Right ventricle myocardium superior (tissue), 1 donor: ENCODE measurements around the gene ABCC10. TPM values are rescaled to one million over a fixed set of nuclear protein-coding genes. Genes with fewer than 3 reads are reported as not detected.
"Not testable (repeated sequence)": the region's sequence is repeated elsewhere in the genome, so short reads cannot be mapped to it uniquely, and the experiment has no call there.

Source experiments
- ATAC-seq: fragments of 200-7000 bp; cut with Tn5 transposase; one replicate; pipeline ENCODE4 v1.9.1; 2020; ENCODE audit warnings: mild to moderate bottlenecking; ENCODE audit not compliant: poor library complexity
- DNase-seq: peaks from one replicate; pipeline ENCODE4 v3.0.0-alpha.2; 2020
- intact Hi-C: fragments of 100-400 bp; cut with DNase I; formaldehyde crosslinking; loops from one replicate; pipeline ENCODE4 v1.11.2; 2022
- total RNA-seq: library from RNA; stranded (reverse); fragmentation: NEBNext Ultra II Directional; extraction: Animal tissue kit (Norgen Biotek cat#: 25700); gene quantifications from one replicate; pipeline ENCODE4 v1.2.1, GENCODE V29; 2021
- donor health status: DM: no; HTN: yes; CAD: no; lungs with severe emphysema.

Gene ABCC10
- total RNA-seq, 1 donor from 2014 or later: 9.8 TPM

- peak; percentile 45 for ATAC-seq
- intact Hi-C loops: no loop called here
- no peak for DNase-seq
These were observed 9.4 kb downstream of the ABCC10 start for GRCh38 chr6:43436577-43437282.

- intact Hi-C loops: no loop called here
- ATAC-seq (no peak), DNase-seq (no peak)
These were observed 10.4 kb downstream of the ABCC10 start for GRCh38 chr6:43437700-43438099.

DNA sequence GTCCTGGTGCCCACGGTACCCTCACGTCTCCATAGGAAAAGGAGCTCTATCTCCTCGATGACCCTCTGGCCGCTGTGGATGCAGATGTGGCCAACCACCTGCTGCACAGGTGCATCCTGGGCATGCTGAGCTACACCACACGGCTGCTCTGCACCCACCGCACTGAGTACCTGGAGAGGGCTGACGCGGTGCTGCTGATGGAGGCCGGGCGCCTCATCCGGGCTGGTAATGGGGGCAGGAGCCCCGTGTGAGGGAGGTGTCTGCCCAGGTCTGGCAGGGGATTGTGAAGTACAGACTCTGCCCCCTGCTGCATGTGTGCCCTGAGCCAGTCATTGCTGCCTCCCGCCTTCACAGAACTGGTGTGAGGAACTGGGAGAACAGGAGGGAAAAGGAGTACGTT, 15.6 kb downstream of the ABCC10 start:
- intact Hi-C loops: no loop called here
- ATAC-seq: no peak

DNA sequence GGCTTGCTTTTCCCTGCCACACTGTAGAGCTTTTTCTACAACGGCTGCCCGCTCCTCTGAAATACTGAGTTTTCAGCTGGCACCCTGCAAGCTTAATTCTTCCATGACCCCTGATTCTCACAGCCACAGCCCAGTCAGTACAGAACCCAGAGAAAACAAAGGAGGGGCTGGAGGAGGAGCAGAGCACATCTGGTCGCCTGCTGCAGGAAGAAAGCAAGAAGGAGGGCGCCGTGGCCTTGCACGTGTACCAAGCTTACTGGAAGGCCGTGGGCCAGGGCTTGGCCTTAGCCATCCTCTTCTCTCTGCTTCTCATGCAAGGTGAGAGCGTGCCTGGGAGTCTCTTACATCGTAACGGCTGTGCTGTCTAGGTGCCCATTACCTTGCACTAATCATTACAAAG, 16.7 kb downstream of the ABCC10 start:
- no peak for DNase-seq
- intact Hi-C loops: no loop called here

More for the DNA sequence above, 15.6 kb downstream of the ABCC10 start:
- no peak for DNase-seq

DNA sequence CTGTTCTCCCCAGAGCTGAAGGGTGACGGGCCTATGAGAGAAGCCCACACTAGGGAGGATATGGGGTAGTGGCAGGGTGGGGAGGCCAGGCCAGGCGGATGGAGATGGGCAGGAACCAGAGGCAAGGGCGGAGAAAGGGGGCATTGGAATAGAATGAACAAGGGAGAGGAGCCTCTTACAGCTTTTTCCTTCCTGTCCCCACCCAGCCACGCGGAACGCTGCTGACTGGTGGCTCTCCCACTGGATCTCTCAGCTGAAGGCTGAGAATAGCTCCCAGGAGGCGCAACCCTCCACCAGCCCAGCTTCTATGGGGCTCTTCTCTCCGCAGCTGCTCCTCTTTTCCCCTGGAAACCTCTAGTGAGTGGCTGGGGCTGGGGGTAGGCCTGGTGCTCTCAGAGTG, 17.2 kb downstream of the ABCC10 start:
- intact Hi-C loops: no loop called here
- DNase-seq (no peak), ATAC-seq (no peak)

More for the DNA sequence above, 16.7 kb downstream of the ABCC10 start:
- ATAC-seq: no peak

DNA sequence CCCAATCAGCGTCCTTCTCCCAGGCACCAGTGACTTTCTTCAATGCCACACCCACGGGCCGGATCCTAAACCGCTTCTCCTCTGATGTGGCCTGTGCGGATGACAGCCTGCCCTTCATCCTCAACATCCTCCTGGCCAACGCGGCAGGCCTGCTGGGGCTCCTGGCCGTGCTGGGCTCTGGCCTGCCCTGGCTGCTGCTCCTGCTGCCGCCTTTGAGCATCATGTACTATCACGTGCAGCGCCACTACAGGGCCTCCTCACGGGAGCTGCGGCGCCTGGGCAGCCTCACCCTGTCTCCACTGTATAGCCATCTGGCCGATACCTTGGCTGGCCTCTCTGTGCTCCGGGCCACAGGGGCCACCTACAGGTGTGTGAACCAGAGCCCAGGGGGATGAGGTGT, 18.2 kb downstream of the ABCC10 start:
- ATAC-seq: no peak
- intact Hi-C loops: no loop called here
- DNase-seq: no peak

DNA sequence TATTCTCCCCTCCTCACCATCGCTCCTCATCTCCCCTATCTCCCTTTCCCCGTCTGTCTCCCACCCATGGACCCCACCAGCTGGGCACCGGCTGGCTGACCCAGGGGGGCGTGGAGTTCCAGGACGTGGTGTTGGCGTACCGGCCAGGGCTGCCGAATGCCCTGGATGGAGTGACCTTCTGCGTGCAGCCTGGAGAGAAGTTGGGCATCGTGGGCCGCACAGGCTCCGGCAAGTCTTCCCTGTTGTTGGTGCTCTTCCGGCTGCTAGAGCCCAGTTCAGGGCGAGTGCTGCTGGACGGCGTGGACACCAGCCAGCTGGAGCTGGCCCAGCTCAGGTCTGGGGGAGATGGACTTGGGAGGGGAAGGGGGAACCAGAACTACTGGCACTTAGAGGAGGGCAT, 20.3 kb downstream of the ABCC10 start:
- ATAC-seq (no peak), DNase-seq (no peak)
- intact Hi-C loops: no loop called here

DNA sequence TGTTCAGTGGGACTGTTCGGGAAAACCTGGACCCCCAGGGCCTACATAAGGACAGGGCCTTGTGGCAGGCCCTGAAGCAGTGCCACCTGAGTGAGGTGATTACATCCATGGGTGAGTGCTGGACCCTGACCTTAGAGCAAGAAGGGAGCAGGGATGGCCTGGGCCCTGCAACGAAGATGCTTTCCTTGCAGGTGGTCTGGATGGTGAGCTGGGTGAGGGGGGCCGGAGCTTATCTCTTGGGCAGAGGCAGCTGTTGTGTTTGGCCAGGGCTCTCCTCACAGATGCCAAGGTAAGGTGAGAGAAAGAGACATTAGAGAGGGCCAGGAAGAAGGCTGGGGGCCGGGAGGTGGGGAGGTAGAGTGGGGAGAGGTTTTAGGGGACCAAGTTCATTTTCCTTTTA, 21.6 kb downstream of the ABCC10 start:
- DNase-seq: no peak
- no peak for ATAC-seq
- intact Hi-C loops: no loop called here

- ATAC-seq (no peak), DNase-seq (no peak)
- intact Hi-C loops: no loop called here
These were observed 23.4 kb downstream of the ABCC10 start for GRCh38 chr6:43450699-43451131.

DNA sequence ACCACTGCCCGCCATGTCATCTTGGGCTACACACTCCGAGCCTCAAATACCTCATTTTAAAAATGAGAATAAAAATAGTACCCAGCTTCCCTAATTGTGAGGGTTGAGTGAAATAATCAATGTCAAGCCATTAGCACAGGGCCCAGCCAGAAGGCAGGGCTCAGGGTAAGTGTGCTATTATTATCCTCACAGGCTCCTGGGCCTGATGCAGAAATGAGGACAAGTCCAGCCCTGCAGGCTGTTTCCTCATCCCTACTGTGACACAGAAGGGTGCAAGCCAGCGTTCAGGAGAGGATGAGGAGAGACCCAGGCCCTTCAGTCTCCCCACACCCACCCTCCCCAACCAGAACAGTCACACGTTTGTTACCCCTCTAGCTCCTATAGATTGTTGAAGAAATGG, 24.0 kb downstream of the ABCC10 start:
- no peak for DNase-seq
- intact Hi-C loops: no loop called here
- ATAC-seq: peak; percentile 27

DNA sequence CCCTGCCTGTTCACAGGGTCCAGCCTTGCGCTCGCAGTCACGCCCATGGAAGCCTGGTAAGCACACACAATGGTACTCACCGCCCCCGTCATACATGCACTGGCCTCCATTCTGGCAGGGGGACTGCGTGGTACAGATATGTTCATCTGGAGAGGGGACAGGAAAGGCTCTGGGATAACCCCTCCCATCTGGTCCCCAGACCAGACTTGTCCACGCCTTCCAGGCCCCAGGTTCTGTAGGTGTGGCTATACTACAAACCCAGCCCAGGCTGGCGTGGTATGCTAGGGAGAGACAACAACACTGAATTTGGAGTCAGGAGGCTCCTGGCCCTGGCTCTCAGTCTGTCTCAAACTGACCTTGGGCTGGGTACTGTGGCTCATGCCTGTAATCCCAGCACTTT, 24.6 kb downstream of the ABCC10 start:
- ATAC-seq: no peak
- intact Hi-C loops: no loop called here
- DNase-seq: no peak

DNA sequence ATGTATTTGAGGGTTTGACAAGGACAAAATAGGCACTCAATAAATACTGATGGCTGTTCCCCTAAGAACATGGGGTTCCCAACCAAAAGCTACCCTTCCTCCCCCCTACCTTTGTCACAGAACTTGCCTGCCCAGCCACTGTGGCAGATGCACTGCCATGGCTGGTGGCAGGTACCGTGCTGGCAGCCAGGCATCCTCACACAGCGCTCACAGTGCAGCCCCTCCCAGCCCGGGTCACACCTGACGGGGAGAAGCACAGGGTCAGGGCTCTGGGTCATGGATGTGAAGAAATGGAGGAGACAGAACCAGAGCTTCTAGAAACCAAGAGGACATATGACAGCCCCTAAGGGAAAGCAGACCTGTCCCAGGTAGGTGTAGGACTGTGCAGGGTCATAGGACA, 25.6 kb downstream of the ABCC10 start:
- no peak for DNase-seq
- intact Hi-C loops: no loop called here
- no peak for ATAC-seq

DNA sequence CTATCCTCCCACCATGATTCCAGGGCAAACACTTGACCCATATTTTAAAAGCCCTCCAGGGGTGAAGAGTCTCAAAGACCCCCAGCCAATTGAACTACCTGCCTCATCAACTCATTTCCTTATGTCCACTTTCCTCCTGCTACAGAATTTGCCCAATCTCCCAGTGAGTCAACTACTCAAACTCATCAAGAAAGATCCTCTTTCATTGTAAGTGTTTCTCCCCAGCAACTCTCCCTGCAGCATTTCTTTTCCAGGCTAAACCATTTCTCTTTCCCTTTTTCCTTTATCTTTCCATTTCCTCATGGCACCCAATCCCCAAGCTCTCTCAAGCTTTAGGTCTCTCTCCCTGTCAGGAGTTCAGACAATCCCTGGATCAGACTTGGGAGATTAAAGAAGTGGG, 26.5 kb downstream of the ABCC10 start:
- ATAC-seq: no peak
- intact Hi-C loops: loop anchor here (1.0 kb wide), 1 partner anchor 52 kb away; no protein-coding TSS in a partner anchor
- DNase-seq: no peak

- ATAC-seq (no peak), DNase-seq (no peak)
- intact Hi-C loops: loop anchor here (1.0 kb wide), 1 partner anchor 52 kb away; no protein-coding TSS in a partner anchor
These were observed 27.0 kb downstream of the ABCC10 start for GRCh38 chr6:43454290-43454695.

DNA sequence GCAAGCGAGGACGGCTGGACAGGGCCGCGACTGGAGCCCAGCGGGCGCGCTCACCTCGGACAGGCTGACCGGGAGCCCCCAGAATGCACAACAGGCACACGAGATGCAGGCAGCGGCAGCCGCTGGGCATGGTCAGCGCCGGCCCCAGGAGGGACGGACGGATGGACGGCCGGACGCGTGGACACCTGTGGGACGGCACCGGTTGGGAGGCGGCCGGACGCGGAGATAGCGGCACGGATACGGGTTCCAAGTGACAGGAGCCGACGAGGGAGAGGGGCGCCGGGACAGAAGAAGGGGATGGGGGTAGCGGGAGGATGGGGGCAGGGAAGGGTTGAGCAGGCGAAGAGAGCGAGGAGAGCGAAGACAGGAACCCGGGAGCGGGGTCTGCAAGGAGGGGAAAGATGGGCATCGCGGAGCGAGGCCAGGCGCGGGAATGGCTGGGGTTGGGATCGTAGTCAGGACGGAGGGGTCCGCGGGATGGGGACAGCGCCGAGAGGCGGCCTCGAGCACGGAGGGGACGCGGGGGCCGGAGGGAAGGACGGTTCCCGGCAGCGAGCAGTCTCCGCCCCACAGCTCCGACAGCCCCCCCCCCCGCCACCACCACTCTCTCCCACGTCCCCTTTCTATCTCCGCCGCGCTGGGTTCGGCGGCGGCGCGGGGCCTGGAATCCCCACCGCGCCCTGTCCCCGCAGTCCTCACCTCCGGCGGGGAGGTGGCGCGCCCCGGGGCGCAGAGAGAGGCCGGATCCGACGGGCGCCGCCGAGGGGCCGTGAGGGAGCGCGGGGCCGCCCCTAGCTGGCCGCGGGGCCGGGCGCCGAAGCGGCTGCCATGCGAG, 27.6 kb downstream of the ABCC10 start:
- intact Hi-C loops: loop anchor here (1.0 kb wide), 1 partner anchor 51 kb away; no protein-coding TSS in a partner anchor
- ATAC-seq: peak; percentile 95
- DNase-seq: peak; percentile 93

GRCh38 chr6:43455531-43456428, 28.4 kb downstream of the ABCC10 start, which contains the start of gene DLK2:
DLK2 (minus strand) TSS chr6:43455548; CDS start chr6:43454825, 723 bp downstream.
- ATAC-seq (no peak), DNase-seq (no peak)
- intact Hi-C loops: no loop called here

DNA sequence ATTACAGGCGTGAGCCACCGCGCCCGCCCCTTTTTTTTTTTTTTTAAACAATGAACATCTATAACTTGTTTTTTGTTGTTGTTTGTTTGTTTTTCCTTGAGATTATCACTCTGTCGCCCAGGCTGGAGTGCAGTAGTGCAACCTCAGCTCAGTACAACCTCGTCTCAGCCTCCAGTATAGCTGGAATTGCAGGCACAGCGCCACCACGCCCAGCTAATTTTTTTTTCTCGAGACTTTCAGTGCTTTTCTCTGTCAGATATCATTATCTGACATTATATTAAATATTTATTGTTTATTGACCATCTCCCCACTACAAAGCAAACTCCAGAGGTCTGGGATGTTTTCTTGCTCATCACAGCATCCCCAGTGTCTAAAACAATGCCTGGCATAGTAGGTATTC, 30.3 kb downstream of the ABCC10 start:
- intact Hi-C loops: no loop called here
- DNase-seq: no peak
- no peak for ATAC-seq

GRCh38 chr6:43458154-43458553, 30.8 kb downstream of the ABCC10 start:
- ATAC-seq, intact Hi-C loops: not testable (repeated sequence)

GRCh38 chr6:43459535-43459934, 32.2 kb downstream of the ABCC10 start:
- intact Hi-C loops: no loop called here
- DNase-seq (no peak), ATAC-seq (no peak)

More at GRCh38 chr6:43458154-43458553, 30.8 kb downstream of the ABCC10 start:
- not testable (repeated sequence) for DNase-seq
